HepG2 (cell line): ENCODE measurements around the gene PDIA5. TPM values are rescaled to one million over a fixed set of nuclear protein-coding genes. Genes with fewer than 3 reads are reported as not detected.
A peak's percentile ranks its signal among the peaks of the same experiment; 100 is the strongest.

Experiments used
- CREB1 ChIP-seq, 2 experiments: fragments of 450-650 bp in 1 of 2; IDR thresholded peaks; 2 replicates each; pipeline ENCODE4 v1.6.1; 2016 to 2017; ENCODE audit warnings: control low read depth in 1 of 2, mild to moderate bottlenecking in 1 of 2, missing compliant biosample characterization in 1 of 2, missing genetic modification characterization in 1 of 2
- EED ChIP-seq: sonication (generic); formaldehyde crosslinking; IDR thresholded peaks from 2 replicates; pipeline ENCODE4 v1.5.0; 2020; ENCODE audit warnings: mild to moderate bottlenecking, missing genetic modification reagents
- ERF ChIP-seq: IDR thresholded peaks from 2 replicates; pipeline ENCODE4 v1.6.1; 2018; ENCODE audit warnings: missing biosample characterization, missing genetic modification reagents
- HOXA3 ChIP-seq: sonication (generic); formaldehyde crosslinking; IDR thresholded peaks from 2 replicates; pipeline ENCODE4 v1.5.0; 2020; ENCODE audit warnings: missing genetic modification reagents
- JDP2 ChIP-seq: sonication (generic); formaldehyde crosslinking; IDR thresholded peaks from 2 replicates; pipeline ENCODE4 v1.8.1; 2022; ENCODE audit warnings: missing genetic modification reagents, borderline replicate concordance
- KLF13 ChIP-seq: sonication (generic); formaldehyde crosslinking; IDR thresholded peaks from 2 replicates; pipeline ENCODE4 v1.4.0; 2020; ENCODE audit warnings: mild to moderate bottlenecking, missing genetic modification reagents
- KLF9 ChIP-seq: IDR thresholded peaks from 2 replicates; pipeline ENCODE4 v1.6.1; 2016; ENCODE audit warnings: low read depth
- NFKB2 ChIP-seq: sonication (generic); formaldehyde crosslinking; IDR thresholded peaks from 2 replicates; pipeline ENCODE4 v1.4.0; 2020; ENCODE audit warnings: missing genetic modification reagents, borderline replicate concordance
- NFRKB ChIP-seq: fragments of 450-650 bp; IDR thresholded peaks from 2 replicates; pipeline ENCODE4 v1.6.1; 2017
- PRMT3 ChIP-seq: sonication (generic); formaldehyde crosslinking; IDR thresholded peaks from 2 replicates; pipeline ENCODE4 v1.8.1; 2022; ENCODE audit warnings: low read depth, mild to moderate bottlenecking, moderate library complexity, missing genetic modification reagents, borderline replicate concordance
- SMC3 ChIP-seq: IDR thresholded peaks from 2 replicates; pipeline ENCODE4 v1.6.1; 2011; ENCODE audit warnings: low read length, improper control_type of control experiment
- SRSF9 ChIP-seq: fragments of 200-400 bp; formaldehyde crosslinking; IDR thresholded peaks from 2 replicates; pipeline ENCODE4 v1.6.1; 2018; ENCODE audit warnings: borderline replicate concordance, mild to moderate bottlenecking, low read depth, low read length; ENCODE audit not compliant: insufficient read depth, poor library complexity, severe bottlenecking
- TFDP1 ChIP-seq: IDR thresholded peaks from 2 replicates; pipeline ENCODE4 v1.6.1; 2016; ENCODE audit warnings: missing compliant biosample characterization, missing genetic modification reagents, borderline replicate concordance
- ZNF264 ChIP-seq: sonication (generic); formaldehyde crosslinking; IDR thresholded peaks from 2 replicates; pipeline ENCODE4 v1.4.0; 2020; ENCODE audit warnings: missing genetic modification reagents
- ZNF451 ChIP-seq: sonication (generic); formaldehyde crosslinking; IDR thresholded peaks from 2 replicates; pipeline ENCODE4 v1.5.0; 2020; ENCODE audit warnings: mild to moderate bottlenecking, missing genetic modification reagents
- ZNF580 ChIP-seq: IDR thresholded peaks from 2 replicates; pipeline ENCODE4 v1.6.1; 2016; ENCODE audit warnings: low read depth, borderline replicate concordance
- ZNF710 ChIP-seq: sonication (generic); formaldehyde crosslinking; IDR thresholded peaks from 2 replicates; pipeline ENCODE4 v1.5.0; 2020; ENCODE audit warnings: mild to moderate bottlenecking, missing genetic modification reagents, borderline replicate concordance
- ZSCAN22 ChIP-seq: sonication (generic); formaldehyde crosslinking; IDR thresholded peaks from 2 replicates; pipeline ENCODE4 v1.4.0; 2020; ENCODE audit warnings: mild to moderate bottlenecking, missing genetic modification reagents
- ZUFSP ChIP-seq: sonication (generic); formaldehyde crosslinking; IDR thresholded peaks from 2 replicates; pipeline ENCODE4 v1.9.0; 2021; ENCODE audit warnings: missing genetic modification reagents, mild to moderate bottlenecking, borderline replicate concordance
- polyA plus RNA-seq, 8 experiments: library from polyadenylated mRNA; depleted of rRNA in 3 of 8; stranded (reverse) in 7 of 8; unstranded in 1 of 8; fragments of >200 nt; fragmentation: Illumina TruSeq in 4 of 8; extraction: Trizol in 4 of 8; gene quantifications; 2 replicates each; pipeline versions ENCODE4 v1.2.1 to v1.2.3, GENCODE V29; 2011 to 2016; ENCODE audit warnings: low read depth in 4 of 8, missing spikeins in 1 of 8, mixed read lengths in 1 of 8; ENCODE audit not compliant: insufficient read depth in 1 of 8
- total RNA-seq, 5 experiments: library from RNA; depleted of rRNA; stranded (reverse); fragments of >200 nt; fragmentation: Illumina TruSeq; extraction: Trizol; gene quantifications; 2 replicates each; pipeline ENCODE4 v1.2.3, GENCODE V29; 2016; ENCODE audit warnings: low read depth in 1 of 5
- TF ChIP-seq, protein P1 (sequence below): sonication (generic); formaldehyde crosslinking; IDR thresholded peaks from 2 replicates; pipeline ENCODE4 v1.4.0; 2020; ENCODE audit warnings: missing genetic modification reagents

Gene PDIA5
- total and polyA plus RNA-seq, 2 of the 13 experiments (the other 11 are each of a cell fraction or from before 2014, with no cell fraction given): 51.3 to 74.3 TPM

DNA sequence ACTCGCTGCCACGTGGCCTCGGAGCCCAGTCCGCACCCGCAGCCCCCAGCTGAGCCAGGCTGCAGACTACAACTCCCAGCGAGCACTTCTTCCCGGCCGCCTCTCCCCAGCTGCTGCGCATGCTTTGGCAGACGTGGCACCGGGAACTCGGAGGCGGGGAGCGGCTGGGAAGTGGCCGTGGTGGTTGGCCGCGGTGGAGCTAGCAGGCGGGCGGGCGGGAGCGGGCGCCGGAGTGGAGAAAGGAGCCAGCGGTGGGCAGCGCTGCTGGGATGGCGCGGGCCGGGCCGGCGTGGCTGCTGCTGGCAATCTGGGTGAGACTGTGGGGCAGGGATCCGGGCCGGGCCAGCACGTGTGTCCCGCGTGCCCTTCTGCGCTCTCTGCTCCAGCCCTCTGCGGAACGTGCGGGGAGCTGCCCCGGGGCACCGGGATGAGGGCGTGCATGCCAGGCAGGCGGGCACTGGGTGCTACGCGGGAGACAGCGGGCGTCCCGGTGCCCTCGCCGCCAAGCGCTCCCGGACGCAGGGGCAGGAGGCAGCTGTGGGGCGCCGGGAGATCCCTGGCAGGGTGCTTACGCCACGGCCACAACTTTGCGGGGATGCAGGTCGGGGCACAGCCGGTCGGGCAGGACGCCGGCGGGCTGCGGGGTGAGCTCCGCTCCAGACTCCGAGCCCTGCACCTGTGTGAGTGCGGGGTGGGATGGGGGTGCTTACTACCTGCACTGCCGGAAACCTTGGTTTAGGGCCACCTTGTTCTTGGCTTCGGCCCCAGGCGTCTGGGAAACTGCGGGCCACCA lies at the start of gene PDIA5 (continued):
- TF ChIP-seq CREB1 (IDR thresholded peaks at IDR 0.05) (peak; percentile 29; the same call in 1 of the 2 replicates), CREB1 (CRISPR knock-in tag; IDR thresholded peaks at IDR 0.05) (peak; percentile 75; the same call in 1 of the 2 replicates), TFDP1 (CRISPR knock-in tag) (peak; percentile 96), ZSCAN22 (CRISPR knock-in tag) (peak; percentile 76; the same call in 1 of the 2 replicates), SMC3 (no peak), ERF (CRISPR knock-in tag) (peak; percentile 80; the same call in 1 of the 2 replicates), NFKB2 (CRISPR knock-in tag) (peak; percentile 54; the same call in 1 of the 2 replicates), ZUFSP (no peak), EED (CRISPR knock-in tag) (peak; percentile 55; the same call in 1 of the 2 replicates), ZNF710 (CRISPR knock-in tag) (no peak), KLF9 (CRISPR knock-in tag) (0 out of 2 replicates have a peak, but pooled peaks have one; percentile 32), ZNF580 (peak; percentile 78), NFRKB (no peak), JDP2 (CRISPR knock-in tag) (no peak), KLF13 (CRISPR knock-in tag) (no peak), HOXA3 (CRISPR knock-in tag) (peak; percentile 88), PRMT3 (no peak), ZNF264 (CRISPR knock-in tag) (no peak), SRSF9 (no peak), ZNF451 (CRISPR knock-in tag) (no peak; the same call in none of the 2 replicates)
- TF ChIP-seq, protein P1, sequence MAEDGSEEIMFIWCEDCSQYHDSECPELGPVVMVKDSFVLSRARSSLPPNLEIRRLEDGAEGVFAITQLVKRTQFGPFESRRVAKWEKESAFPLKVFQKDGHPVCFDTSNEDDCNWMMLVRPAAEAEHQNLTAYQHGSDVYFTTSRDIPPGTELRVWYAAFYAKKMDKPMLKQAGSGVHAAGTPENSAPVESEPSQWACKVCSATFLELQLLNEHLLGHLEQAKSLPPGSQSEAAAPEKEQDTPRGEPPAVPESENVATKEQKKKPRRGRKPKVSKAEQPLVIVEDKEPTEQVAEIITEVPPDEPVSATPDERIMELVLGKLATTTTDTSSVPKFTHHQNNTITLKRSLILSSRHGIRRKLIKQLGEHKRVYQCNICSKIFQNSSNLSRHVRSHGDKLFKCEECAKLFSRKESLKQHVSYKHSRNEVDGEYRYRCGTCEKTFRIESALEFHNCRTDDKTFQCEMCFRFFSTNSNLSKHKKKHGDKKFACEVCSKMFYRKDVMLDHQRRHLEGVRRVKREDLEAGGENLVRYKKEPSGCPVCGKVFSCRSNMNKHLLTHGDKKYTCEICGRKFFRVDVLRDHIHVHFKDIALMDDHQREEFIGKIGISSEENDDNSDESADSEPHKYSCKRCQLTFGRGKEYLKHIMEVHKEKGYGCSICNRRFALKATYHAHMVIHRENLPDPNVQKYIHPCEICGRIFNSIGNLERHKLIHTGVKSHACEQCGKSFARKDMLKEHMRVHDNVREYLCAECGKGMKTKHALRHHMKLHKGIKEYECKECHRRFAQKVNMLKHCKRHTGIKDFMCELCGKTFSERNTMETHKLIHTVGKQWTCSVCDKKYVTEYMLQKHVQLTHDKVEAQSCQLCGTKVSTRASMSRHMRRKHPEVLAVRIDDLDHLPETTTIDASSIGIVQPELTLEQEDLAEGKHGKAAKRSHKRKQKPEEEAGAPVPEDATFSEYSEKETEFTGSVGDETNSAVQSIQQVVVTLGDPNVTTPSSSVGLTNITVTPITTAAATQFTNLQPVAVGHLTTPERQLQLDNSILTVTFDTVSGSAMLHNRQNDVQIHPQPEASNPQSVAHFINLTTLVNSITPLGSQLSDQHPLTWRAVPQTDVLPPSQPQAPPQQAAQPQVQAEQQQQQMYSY: 0 out of 2 replicates have a peak, but pooled peaks have one; percentile 59
